K562 (cell line): ENCODE results near the gene STIL. TPM values are rescaled to one million over a fixed set of nuclear protein-coding genes. Genes with fewer than 3 reads are reported as not detected.
A peak's percentile ranks its signal among the peaks of the same experiment; 100 is the strongest.

Experiments
- CBX1 ChIP-seq: sonication (generic); IDR thresholded peaks from 2 replicates; pipeline ENCODE4 v1.6.1; 2016; ENCODE audit warnings: antibody characterized with exemption, low read depth, mild to moderate bottlenecking
- CBX8 ChIP-seq: fragments of 200-600 bp; sonication (generic); IDR thresholded peaks from 2 replicates; pipeline ENCODE4 v1.6.1; 2012; ENCODE audit warnings: borderline replicate concordance, mixed run types, low read depth, mild to moderate bottlenecking, moderate library complexity, mixed read lengths, low read length, control low read depth, inconsistent platforms; ENCODE audit not compliant: poor library complexity, severe bottlenecking; ENCODE audit errors: extremely low read depth
- CREM ChIP-seq: IDR thresholded peaks from 2 replicates; pipeline ENCODE4 v1.6.1; 2014; ENCODE audit warnings: antibody characterized with exemption, low read depth
- EGR1 ChIP-seq: fragments of 450-650 bp; conservative IDR thresholded peaks from 2 replicates; pipeline ENCODE4 v1.6.1; 2017; ENCODE audit warnings: mild to moderate bottlenecking
- HNRNPK ChIP-seq: fragments of 200-400 bp; formaldehyde crosslinking; IDR thresholded peaks from one replicate; pipeline ENCODE4 v1.6.1; 2018; ENCODE audit warnings: mild to moderate bottlenecking, low read depth, low read length; ENCODE audit not compliant: poor library complexity, severe bottlenecking
- HOXB6 ChIP-seq: fragments of 250-450 bp; sonication (Bioruptor Pico); IDR thresholded peaks from 2 replicates; pipeline ENCODE4 v1.5.1; 2022; ENCODE audit warnings: mild to moderate bottlenecking, borderline replicate concordance
- L3MBTL2 ChIP-seq: fragments of 450-650 bp; IDR thresholded peaks from 2 replicates; pipeline ENCODE4 v1.6.1; 2016; ENCODE audit warnings: mild to moderate bottlenecking, moderate library complexity
- PCBP2 ChIP-seq: fragments of 200-400 bp; formaldehyde crosslinking; IDR thresholded peaks from 2 replicates; pipeline ENCODE4 v1.6.1; 2018; ENCODE audit warnings: low read length, low read depth, mild to moderate bottlenecking, moderate library complexity; ENCODE audit not compliant: poor library complexity, severe bottlenecking
- POLR2G ChIP-seq: fragments of 200-400 bp; formaldehyde crosslinking; IDR thresholded peaks from 2 replicates; pipeline ENCODE4 v1.6.1; 2017; ENCODE audit warnings: low read depth, mild to moderate bottlenecking, antibody characterized with exemption, low read length, moderate library complexity
- SIN3A ChIP-seq, 2 experiments: fragments of 150-350 bp in 1 of 2; IDR thresholded peaks; 2 replicates each; pipeline ENCODE4 v1.6.1; 2011 to 2016; ENCODE audit warnings: borderline replicate concordance in 2 of 2, low read depth in 2 of 2, low read length in 2 of 2, mild to moderate bottlenecking in 2 of 2, moderate library complexity in 2 of 2; ENCODE audit not compliant: control insufficient read depth in 1 of 2
- SPI1 ChIP-seq: IDR thresholded peaks from 2 replicates; pipeline ENCODE4 v1.6.1; 2011; ENCODE audit warnings: low read depth, low read length, control low read depth, borderline replicate concordance
- TCFL5 ChIP-seq: fragments of 250-450 bp; sonication (Bioruptor Pico); conservative IDR thresholded peaks from 2 replicates; pipeline ENCODE4 v1.6.1; 2021; ENCODE audit warnings: mild to moderate bottlenecking, moderate library complexity, matching md5 sums
- ZNF24 ChIP-seq: fragments of 450-650 bp; IDR thresholded peaks from 2 replicates; pipeline ENCODE4 v1.6.1; 2016
- ZNF444 ChIP-seq: fragments of 250-450 bp; sonication (Bioruptor Pico); IDR thresholded peaks from 2 replicates; pipeline ENCODE4 v1.4.0; 2020; ENCODE audit warnings: mild to moderate bottlenecking, moderate library complexity
- ZNF778 ChIP-seq: fragments of 450-650 bp; formaldehyde crosslinking; IDR thresholded peaks from 2 replicates; pipeline ENCODE4 v1.4.0; 2020; ENCODE audit warnings: mild to moderate bottlenecking, moderate library complexity
- polyA plus RNA-seq, 8 experiments: library from polyadenylated mRNA; depleted of rRNA in 4 of 8; stranded (reverse) in 5 of 8; unstranded in 3 of 8; fragments of >200 nt; fragmentation: Nextera tagmentation in 2 of 8; fragmentation: Illumina TruSeq in 1 of 8; extraction: Ambion mirVana in 2 of 8; extraction: Trizol in 1 of 8; gene quantifications; 2 replicates each; pipeline versions ENCODE4 v1.2.1 to v1.2.3, GENCODE V29; 2011 to 2014; ENCODE audit warnings: inconsistent platforms in 1 of 8, missing spikeins in 1 of 8
- total RNA-seq, 7 experiments: library from RNA; depleted of rRNA in 6 of 7; stranded (reverse); fragments of >200 nt in 6 of 7; fragmentation: Illumina TruSeq in 2 of 7; extraction: Trizol in 2 of 7; gene quantifications; 2 replicates each; pipeline versions ENCODE4 v1.2.1 to v1.2.3, GENCODE V29; 2011 to 2021; ENCODE audit warnings: low replicate concordance in 1 of 7
- TF ChIP-seq, protein P1 (sequence below): fragments of 250-450 bp; sonication (Bioruptor Pico); IDR thresholded peaks from 2 replicates; pipeline ENCODE4 v1.9.0; 2021; ENCODE audit warnings: mild to moderate bottlenecking
- TF ChIP-seq, protein P2 (sequence below): fragments of 250-450 bp; sonication (Bioruptor Pico); IDR thresholded peaks from 2 replicates; pipeline ENCODE4 v1.5.1; 2021; ENCODE audit warnings: mild to moderate bottlenecking
- TF ChIP-seq, protein P3 (sequence below): fragments of 200-800 bp; sonication (Bioruptor generic); IDR thresholded peaks from 2 replicates; pipeline ENCODE4 v1.6.1; 2017; ENCODE audit warnings: missing genetic modification characterization, missing compliant biosample characterization
- TF ChIP-seq, protein P4 (sequence below): fragments of 450-650 bp; IDR thresholded peaks from 2 replicates; pipeline ENCODE4 v1.6.1; 2016; ENCODE audit warnings: mild to moderate bottlenecking
- TF ChIP-seq, protein P5 (sequence below): sonication (generic); formaldehyde crosslinking; IDR thresholded peaks from 2 replicates; pipeline ENCODE4 v1.8.1; 2023; ENCODE audit warnings: mild to moderate bottlenecking, missing genetic modification reagents

STIL gene
- total and polyA plus RNA-seq, 9 of the 15 experiments (the other 6 are each of a cell fraction or from before 2014, with no cell fraction given) = 10.5 to 77.4 (median 39.6) TPM

DNA sequence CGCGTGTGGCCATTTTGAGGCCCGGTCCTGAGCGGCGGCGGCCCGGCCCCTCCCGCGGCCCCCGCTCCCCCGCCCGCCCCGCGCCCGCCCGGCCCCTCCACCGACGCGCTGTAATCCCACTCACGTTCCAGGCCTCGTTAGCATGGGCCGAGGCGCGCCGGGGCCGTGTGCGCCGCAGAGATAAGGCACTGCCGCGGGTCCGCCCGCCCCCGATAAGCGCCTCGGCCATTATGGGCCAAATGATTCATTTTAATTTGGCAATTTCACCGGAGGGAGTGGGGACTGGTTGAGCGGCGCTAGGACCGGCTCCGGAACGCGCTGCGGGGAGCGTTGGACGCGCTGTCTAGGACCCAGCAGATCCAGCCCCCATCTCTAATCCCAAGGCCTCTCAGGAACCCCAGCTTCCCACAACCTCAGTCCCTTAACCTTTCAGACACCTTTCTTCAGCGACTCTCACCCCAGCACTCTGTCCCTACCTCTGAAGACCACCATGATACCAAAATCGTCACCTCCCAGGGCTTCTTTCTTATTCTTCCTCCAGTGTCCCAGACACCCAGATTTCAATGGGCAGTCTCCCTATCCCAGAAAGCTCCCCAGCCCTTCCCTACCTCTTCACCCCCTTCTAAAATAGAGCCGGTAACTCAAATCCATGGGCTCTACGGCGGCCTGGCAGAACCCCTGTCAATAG, 81.6 kb downstream of the STIL start, which contains the start of gene TAL1 (continued):
- TF ChIP-seq, protein P1, sequence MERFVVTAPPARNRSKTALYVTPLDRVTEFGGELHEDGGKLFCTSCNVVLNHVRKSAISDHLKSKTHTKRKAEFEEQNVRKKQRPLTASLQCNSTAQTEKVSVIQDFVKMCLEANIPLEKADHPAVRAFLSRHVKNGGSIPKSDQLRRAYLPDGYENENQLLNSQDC (CRISPR knock-in tag) = no peak
- TF ChIP-seq CBX1 (peak; percentile 56; the same call in 1 of the 2 replicates), SIN3A (IDR thresholded peaks at IDR 0.05; ENCODE audit: borderline replicate concordance in 2 of 2, control insufficient read depth in 1 of 2, low read depth in 2 of 2, low read length in 2 of 2) (peak in 1 of 2 experiments; percentile 21; a peak in 3 of 4 replicates), POLR2G (no peak), PCBP2 (no peak), CREM (peak; percentile 94), SPI1 (no peak), HNRNPK (no peak), ZNF444 (CRISPR knock-in tag) (no peak), L3MBTL2 (no peak), ZNF778 (CRISPR knock-in tag) (no peak), TCFL5 (CRISPR knock-in tag) (no peak), CBX8 (no peak), ZNF24 (peak; percentile 86; the same call in 1 of the 2 replicates), EGR1 (peak; percentile 30), HOXB6 (CRISPR knock-in tag) (no peak)
- TF ChIP-seq, protein P2, sequence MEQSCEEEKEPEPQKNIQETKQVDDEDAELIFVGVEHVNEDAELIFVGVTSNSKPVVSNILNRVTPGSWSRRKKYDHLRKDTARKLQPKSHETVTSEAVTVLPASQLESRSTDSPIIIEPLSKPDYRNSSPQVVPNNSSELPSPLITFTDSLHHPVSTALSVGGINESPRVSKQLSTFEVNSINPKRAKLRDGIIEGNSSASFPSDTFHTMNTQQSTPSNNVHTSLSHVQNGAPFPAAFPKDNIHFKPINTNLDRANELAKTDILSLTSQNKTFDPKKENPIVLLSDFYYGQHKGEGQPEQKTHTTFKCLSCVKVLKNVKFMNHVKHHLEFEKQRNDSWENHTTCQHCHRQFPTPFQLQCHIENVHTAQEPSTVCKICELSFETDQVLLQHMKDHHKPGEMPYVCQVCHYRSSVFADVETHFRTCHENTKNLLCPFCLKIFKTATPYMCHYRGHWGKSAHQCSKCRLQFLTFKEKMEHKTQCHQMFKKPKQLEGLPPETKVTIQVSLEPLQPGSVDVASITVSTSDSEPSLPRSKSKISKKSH (CRISPR knock-in tag) = no peak
- TF ChIP-seq, protein P3, sequence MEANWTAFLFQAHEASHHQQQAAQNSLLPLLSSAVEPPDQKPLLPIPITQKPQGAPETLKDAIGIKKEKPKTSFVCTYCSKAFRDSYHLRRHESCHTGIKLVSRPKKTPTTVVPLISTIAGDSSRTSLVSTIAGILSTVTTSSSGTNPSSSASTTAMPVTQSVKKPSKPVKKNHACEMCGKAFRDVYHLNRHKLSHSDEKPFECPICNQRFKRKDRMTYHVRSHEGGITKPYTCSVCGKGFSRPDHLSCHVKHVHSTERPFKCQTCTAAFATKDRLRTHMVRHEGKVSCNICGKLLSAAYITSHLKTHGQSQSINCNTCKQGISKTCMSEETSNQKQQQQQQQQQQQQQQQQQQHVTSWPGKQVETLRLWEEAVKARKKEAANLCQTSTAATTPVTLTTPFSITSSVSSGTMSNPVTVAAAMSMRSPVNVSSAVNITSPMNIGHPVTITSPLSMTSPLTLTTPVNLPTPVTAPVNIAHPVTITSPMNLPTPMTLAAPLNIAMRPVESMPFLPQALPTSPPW (CRISPR knock-in tag) = peak; percentile 100
- TF ChIP-seq, protein P4, sequence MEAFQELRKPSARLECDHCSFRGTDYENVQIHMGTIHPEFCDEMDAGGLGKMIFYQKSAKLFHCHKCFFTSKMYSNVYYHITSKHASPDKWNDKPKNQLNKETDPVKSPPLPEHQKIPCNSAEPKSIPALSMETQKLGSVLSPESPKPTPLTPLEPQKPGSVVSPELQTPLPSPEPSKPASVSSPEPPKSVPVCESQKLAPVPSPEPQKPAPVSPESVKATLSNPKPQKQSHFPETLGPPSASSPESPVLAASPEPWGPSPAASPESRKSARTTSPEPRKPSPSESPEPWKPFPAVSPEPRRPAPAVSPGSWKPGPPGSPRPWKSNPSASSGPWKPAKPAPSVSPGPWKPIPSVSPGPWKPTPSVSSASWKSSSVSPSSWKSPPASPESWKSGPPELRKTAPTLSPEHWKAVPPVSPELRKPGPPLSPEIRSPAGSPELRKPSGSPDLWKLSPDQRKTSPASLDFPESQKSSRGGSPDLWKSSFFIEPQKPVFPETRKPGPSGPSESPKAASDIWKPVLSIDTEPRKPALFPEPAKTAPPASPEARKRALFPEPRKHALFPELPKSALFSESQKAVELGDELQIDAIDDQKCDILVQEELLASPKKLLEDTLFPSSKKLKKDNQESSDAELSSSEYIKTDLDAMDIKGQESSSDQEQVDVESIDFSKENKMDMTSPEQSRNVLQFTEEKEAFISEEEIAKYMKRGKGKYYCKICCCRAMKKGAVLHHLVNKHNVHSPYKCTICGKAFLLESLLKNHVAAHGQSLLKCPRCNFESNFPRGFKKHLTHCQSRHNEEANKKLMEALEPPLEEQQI = peak; percentile 94
- TF ChIP-seq, protein P5, sequence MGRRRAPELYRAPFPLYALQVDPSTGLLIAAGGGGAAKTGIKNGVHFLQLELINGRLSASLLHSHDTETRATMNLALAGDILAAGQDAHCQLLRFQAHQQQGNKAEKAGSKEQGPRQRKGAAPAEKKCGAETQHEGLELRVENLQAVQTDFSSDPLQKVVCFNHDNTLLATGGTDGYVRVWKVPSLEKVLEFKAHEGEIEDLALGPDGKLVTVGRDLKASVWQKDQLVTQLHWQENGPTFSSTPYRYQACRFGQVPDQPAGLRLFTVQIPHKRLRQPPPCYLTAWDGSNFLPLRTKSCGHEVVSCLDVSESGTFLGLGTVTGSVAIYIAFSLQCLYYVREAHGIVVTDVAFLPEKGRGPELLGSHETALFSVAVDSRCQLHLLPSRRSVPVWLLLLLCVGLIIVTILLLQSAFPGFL = no peak
